ENCODE results near the gene ZBTB39. TPM values are rescaled to one million over a fixed set of nuclear protein-coding genes. Genes with fewer than 3 reads are reported as not detected.
"Not testable (repeated sequence)": the region's sequence is repeated elsewhere in the genome, so short reads cannot be mapped to it uniquely, and the experiment has no call there.

ZBTB39 gene
- polyA plus RNA-seq, 1 of the 3 experiments (the other 2 are of a cell fraction), result 3.7 TPM

DNA sequence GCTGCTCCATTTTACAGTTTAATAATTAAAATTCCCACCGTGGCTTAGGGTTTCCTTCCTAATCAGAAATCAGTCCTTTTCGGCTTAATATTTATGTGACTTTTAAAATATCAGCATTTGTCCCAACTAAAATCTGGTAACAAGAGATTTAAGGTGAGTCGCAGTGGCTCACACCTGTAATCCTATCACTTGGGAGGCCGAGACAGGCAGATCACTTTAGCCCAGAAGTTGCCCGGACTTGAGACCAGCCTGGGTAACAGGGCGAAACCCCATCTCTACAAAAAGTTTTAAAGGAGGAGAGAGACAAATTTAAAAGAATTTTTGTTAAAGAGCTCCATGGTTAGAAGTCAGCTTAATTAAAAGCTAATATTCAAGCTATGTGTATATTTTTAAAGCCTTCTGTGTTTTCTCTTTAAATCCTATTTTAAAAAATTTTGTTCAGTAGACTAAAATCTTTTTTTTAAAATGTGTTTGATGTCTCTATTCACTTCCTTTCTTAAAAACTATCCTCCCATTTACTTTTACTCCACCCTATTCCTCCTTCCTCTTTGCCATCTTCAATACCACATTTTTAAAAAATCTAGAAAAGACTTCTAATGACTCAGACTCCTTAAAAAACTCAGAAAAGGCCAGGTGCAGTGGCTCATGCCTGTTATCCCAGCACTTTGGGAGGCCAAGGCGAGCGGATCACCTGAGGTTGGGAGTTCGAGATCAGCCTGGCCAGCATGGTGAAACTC, 13.8 kb upstream of the ZBTB39 start:
- CTCF ChIA-PET, result interaction anchor here (1.8 to 10.1 kb wide), 3 partner anchors 15 to 41 kb away, joined by 3 to 110 read pairs (median 62); partner anchors contain the start of gene ZBTB39
- no peaks in the 10 kb centered on the region for H3K9me3 ChIP-seq
- H3K9me2 ChIP-seq, result no peaks in the 10 kb centered on the region
- no peaks in the 10 kb centered on the region for H4K20me1 ChIP-seq (ENCODE audit: insufficient read depth)
- H3K9ac ChIP-seq, result no peak overlapping the region
- H3K36me3 ChIP-seq (replicated peaks in 1 of 2; ENCODE audit: control insufficient read depth in 1 of 2, insufficient read depth in 2 of 2, low read length in 1 of 2), result no peaks in the 10 kb centered on the region
- POLR2A ChIA-PET, result no interaction called here
- peaks cover 0 to 12% of the 10 kb centered on the region in 2 experiments; a peak in 1 of 4 replicates for H3K4me1 ChIP-seq (ENCODE audit: control insufficient read depth in 1 of 2, insufficient read depth in 2 of 2, low read depth in 1 of 2, low read length in 1 of 2)
- TF ChIP-seq JUND (IDR thresholded peaks at IDR 0.05) (no peak), TCF12 (IDR thresholded peaks at IDR 0.05) (no peak), TEAD4 (IDR thresholded peaks at IDR 0.05; ENCODE audit: borderline replicate concordance, insufficient read depth) (no peak), SIN3A (IDR thresholded peaks at IDR 0.05; ENCODE audit: borderline replicate concordance, low read depth, low read length) (no peak), FOXJ3 (CRISPR knock-in tag; IDR thresholded peaks at IDR 0.05) (no peak)
- TF ChIP-seq, protein P1, sequence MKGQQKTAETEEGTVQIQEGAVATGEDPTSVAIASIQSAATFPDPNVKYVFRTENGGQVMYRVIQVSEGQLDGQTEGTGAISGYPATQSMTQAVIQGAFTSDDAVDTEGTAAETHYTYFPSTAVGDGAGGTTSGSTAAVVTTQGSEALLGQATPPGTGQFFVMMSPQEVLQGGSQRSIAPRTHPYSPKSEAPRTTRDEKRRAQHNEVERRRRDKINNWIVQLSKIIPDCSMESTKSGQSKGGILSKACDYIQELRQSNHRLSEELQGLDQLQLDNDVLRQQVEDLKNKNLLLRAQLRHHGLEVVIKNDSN (IDR thresholded peaks at IDR 0.05; ENCODE audit: borderline replicate concordance, low read depth), result no peak
- H3K79me2 ChIP-seq (ENCODE audit: insufficient read depth), result no peaks in the 10 kb centered on the region
- no peak overlapping the region for H3K4me2 ChIP-seq
- H2AFZ ChIP-seq (ENCODE audit: low read depth), result no peak overlapping the region
- H3K4me3 ChIP-seq (ENCODE audit: low read depth in 2 of 2, low read length in 1 of 2), result no peak overlapping the region
- H3K27me3 ChIP-seq (ENCODE audit: insufficient read depth), result peaks cover 17% of the 10 kb centered on the region; the same call in 1 of the 2 replicates
- H3K27ac ChIP-seq (ENCODE audit: low read depth in 2 of 2, low read length in 1 of 2), result no peak overlapping the region
- no peak for DNase-seq
- 84% methylated on average over 9 of the region's 9 CpGs for WGBS (ENCODE audit: low lambda C conversion rate)
- no peaks in the 10 kb centered on the region for H3F3A ChIP-seq (replicated peaks; ENCODE audit: insufficient read depth)

DNA sequence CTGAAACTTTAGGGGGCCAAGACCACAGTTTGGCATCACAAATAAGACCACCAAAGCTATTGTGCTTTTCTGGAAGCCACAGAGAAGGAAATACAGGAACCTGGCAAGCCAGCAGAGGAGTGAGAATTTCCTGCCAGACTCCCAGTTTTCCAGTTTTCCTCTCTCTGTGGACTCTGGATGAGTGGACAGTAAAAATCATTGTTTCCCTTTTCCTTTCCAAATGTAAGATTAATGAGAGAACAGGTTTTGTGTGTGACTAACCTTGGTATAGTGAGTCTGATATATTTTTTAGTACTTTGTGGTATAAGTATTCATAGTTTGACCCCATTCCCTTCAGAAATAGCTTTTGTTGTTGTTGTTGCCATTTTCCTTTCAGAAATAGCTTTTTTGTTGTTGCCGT, 12.6 kb upstream of the ZBTB39 start:
- ChIA-PET CTCF (interaction anchor here (0.6 to 10.1 kb wide), 6 partner anchors 14 to 109 kb away, joined by 3 to 110 read pairs (median 3); partner anchors contain the start of genes LRP1 and ZBTB39), POLR2A (no interaction called here)
- Histone ChIP-seq H3K9me2 (no peaks in the 10 kb centered on the region), H2AFZ (ENCODE audit: low read depth) (no peak overlapping the region), H3K27ac (ENCODE audit: low read depth in 2 of 2, low read length in 1 of 2) (no peak overlapping the region), H3F3A (replicated peaks; ENCODE audit: insufficient read depth) (no peaks in the 10 kb centered on the region), H3K4me2 (no peak overlapping the region), H4K20me1 (ENCODE audit: insufficient read depth) (no peaks in the 10 kb centered on the region), H3K27me3 (ENCODE audit: insufficient read depth) (peaks cover 22% of the 10 kb centered on the region), H3K9me3 (no peaks in the 10 kb centered on the region), H3K9ac (no peak overlapping the region), H3K79me2 (ENCODE audit: insufficient read depth) (no peaks in the 10 kb centered on the region), H3K4me1 (ENCODE audit: control insufficient read depth in 1 of 2, insufficient read depth in 2 of 2, low read depth in 1 of 2, low read length in 1 of 2) (peaks cover 0 to 8% of the 10 kb centered on the region in 2 experiments; a peak in 1 of 4 replicates), H3K4me3 (ENCODE audit: low read depth in 2 of 2, low read length in 1 of 2) (no peak overlapping the region), H3K36me3 (replicated peaks in 1 of 2; ENCODE audit: control insufficient read depth in 1 of 2, insufficient read depth in 2 of 2, low read length in 1 of 2) (no peaks in the 10 kb centered on the region)
- DNase-seq, result no peak
- 79% methylated on average over 1 of the region's 1 CpG for WGBS (ENCODE audit: low lambda C conversion rate)
- TF ChIP-seq GABPA (IDR thresholded peaks at IDR 0.05; ENCODE audit: low read depth) (no peak), YY1 (IDR thresholded peaks at IDR 0.05; ENCODE audit: low read depth) (no peak), FOXM1 (IDR thresholded peaks at IDR 0.05; ENCODE audit: low read depth) (no peak), MXI1 (IDR thresholded peaks at IDR 0.05; ENCODE audit: low read depth, low read length) (no peak), RXRA (IDR thresholded peaks at IDR 0.05; ENCODE audit: borderline replicate concordance, low read depth) (no peak), SIN3A (IDR thresholded peaks at IDR 0.05; ENCODE audit: borderline replicate concordance, low read depth, low read length) (no peak)
- TF ChIP-seq, protein P2, sequence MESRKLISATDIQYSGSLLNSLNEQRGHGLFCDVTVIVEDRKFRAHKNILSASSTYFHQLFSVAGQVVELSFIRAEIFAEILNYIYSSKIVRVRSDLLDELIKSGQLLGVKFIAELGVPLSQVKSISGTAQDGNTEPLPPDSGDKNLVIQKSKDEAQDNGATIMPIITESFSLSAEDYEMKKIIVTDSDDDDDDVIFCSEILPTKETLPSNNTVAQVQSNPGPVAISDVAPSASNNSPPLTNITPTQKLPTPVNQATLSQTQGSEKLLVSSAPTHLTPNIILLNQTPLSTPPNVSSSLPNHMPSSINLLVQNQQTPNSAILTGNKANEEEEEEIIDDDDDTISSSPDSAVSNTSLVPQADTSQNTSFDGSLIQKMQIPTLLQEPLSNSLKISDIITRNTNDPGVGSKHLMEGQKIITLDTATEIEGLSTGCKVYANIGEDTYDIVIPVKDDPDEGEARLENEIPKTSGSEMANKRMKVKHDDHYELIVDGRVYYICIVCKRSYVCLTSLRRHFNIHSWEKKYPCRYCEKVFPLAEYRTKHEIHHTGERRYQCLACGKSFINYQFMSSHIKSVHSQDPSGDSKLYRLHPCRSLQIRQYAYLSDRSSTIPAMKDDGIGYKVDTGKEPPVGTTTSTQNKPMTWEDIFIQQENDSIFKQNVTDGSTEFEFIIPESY (IDR thresholded peaks at IDR 0.05; ENCODE audit: borderline replicate concordance, low read depth), result no peak
- TF ChIP-seq, protein P3, sequence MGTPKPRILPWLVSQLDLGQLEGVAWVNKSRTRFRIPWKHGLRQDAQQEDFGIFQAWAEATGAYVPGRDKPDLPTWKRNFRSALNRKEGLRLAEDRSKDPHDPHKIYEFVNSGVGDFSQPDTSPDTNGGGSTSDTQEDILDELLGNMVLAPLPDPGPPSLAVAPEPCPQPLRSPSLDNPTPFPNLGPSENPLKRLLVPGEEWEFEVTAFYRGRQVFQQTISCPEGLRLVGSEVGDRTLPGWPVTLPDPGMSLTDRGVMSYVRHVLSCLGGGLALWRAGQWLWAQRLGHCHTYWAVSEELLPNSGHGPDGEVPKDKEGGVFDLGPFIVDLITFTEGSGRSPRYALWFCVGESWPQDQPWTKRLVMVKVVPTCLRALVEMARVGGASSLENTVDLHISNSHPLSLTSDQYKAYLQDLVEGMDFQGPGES (IDR thresholded peaks at IDR 0.05; ENCODE audit: low read depth, low read length), result no peak
- TF ChIP-seq, protein P1 (IDR thresholded peaks at IDR 0.05; ENCODE audit: borderline replicate concordance, low read depth), result no peak

DNA sequence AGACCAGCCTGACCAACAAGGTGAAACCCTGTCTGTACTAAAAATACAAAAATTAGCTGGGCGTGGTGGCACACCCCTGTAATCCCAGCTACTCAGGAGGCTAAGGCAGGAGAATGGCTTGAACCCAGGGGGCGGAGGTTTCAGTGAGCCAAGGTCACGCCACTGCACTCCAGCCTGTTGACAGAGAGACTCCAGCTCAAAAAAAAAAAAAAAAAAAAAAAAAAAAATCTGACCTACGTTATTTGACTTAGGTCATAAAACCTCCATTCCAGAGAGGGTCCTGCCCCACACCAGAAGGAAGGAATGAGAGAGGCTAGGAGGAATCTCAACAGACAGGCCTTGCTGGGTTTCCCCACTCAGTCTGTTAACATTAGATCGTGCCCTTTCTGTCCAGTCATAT, 12.0 kb upstream of the ZBTB39 start:
- H3K4me2 ChIP-seq; H3K4me1 ChIP-seq (ENCODE audit: control insufficient read depth in 1 of 2, insufficient read depth in 2 of 2, low read depth in 1 of 2, low read length in 1 of 2); H3F3A ChIP-seq (replicated peaks; ENCODE audit: insufficient read depth); H4K20me1 ChIP-seq (ENCODE audit: insufficient read depth); POLR2A ChIA-PET; H3K9me3 ChIP-seq; H3K36me3 ChIP-seq (replicated peaks in 1 of 2; ENCODE audit: control insufficient read depth in 1 of 2, insufficient read depth in 2 of 2, low read length in 1 of 2); H3K27ac ChIP-seq (ENCODE audit: low read depth in 2 of 2, low read length in 1 of 2); H3K4me3 ChIP-seq (ENCODE audit: low read depth in 2 of 2, low read length in 1 of 2); DNase-seq; H3K79me2 ChIP-seq (ENCODE audit: insufficient read depth); H2AFZ ChIP-seq (ENCODE audit: low read depth); H3K9ac ChIP-seq; H3K9me2 ChIP-seq: not testable (repeated sequence)
- WGBS (ENCODE audit: low lambda C conversion rate), result 83% methylated on average over 5 of the region's 5 CpGs
- H3K27me3 ChIP-seq (ENCODE audit: insufficient read depth), result peaks cover 28% of the 10 kb centered on the region
- CTCF ChIA-PET, result interaction anchor here (0.7 to 10.1 kb wide), 7 partner anchors 13 to 84 kb away, joined by 3 to 110 read pairs (median 3); partner anchors contain the start of gene ZBTB39

All from SK-N-SH (cell line).